Prostate gland (tissue), 2 donors: ENCODE results near the gene ITPR1.

ENCODE experiments used
- CTCF ChIP-seq, 4 experiments: fragments of 200-600 bp in 2 of 4; fragments of 450-650 bp in 2 of 4; sonication (generic) in 2 of 4; IDR thresholded peaks; 1 replicate in 3 of 4; 2 replicates in 1 of 4; pipeline ENCODE4 v1.5.1; 2016 to 2019; ENCODE audit warnings: antibody characterized with exemption in 4 of 4, mild to moderate bottlenecking in 2 of 4, moderate library complexity in 2 of 4
- POLR2A ChIP-seq: fragments of 450-650 bp; IDR thresholded peaks from one replicate; pipeline ENCODE4 v1.6.1; 2016; ENCODE audit warnings: antibody characterized with exemption, mild to moderate bottlenecking

GRCh38 chr3:4551051-4551711, 58.0 kb downstream of the ITPR1 start:
- TF ChIP-seq CTCF (IDR thresholded peaks at IDR 0.05), result no peak
- TF ChIP-seq POLR2A, result no peak
